A204.1 (cell line): ENCODE measurements around the gene RETREG3.
"Not testable (repeated sequence)": the region's sequence is repeated elsewhere in the genome, so short reads cannot be mapped to it uniquely, and the experiment has no call there.

Experiments
- FAIRE-seq: peaks from 2 replicates; lab custom pipeline; 2012; peaks lifted over from hg19 to GRCh38; lab: Jason Lieb, UNC

RETREG3 gene

DNA sequence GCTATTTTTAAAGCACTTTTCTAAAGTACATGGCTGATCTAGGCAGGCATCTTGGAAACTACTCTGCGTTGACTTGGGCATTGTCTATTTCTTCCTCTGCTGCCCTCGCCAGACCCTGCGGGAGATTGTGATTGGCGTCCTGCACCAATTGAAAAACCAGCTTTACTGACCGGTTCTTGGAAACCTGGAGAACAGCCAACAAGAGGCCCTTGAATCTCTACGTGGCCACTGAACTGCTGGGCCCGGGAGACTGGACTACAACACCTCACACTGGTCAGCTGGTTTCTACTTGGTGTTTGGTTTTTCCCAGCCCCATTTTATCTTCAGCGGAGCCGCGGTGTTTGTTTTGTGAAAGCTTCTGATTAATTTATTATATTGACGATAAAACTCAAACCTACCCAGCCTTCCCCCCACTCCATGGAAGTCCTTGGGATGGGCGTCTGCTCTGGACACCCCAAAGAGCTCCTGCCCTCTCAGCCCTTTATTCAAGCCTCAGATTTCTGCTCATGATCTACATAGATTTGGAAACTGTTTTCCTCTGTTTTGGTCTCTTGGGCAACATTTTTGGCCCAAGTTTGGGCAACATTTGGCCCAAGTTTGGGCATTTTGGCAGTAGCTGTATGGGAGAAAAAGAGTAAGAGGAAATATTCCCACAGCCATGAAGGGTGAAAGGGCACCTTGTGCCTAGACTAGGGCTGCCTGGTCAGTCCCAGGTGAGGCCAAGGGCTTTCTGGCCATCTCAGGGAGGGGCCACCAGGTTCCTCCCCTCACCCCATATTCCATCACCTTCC lies 37.5 kb downstream of the RETREG3 start:
- FAIRE-seq: no peak

DNA sequence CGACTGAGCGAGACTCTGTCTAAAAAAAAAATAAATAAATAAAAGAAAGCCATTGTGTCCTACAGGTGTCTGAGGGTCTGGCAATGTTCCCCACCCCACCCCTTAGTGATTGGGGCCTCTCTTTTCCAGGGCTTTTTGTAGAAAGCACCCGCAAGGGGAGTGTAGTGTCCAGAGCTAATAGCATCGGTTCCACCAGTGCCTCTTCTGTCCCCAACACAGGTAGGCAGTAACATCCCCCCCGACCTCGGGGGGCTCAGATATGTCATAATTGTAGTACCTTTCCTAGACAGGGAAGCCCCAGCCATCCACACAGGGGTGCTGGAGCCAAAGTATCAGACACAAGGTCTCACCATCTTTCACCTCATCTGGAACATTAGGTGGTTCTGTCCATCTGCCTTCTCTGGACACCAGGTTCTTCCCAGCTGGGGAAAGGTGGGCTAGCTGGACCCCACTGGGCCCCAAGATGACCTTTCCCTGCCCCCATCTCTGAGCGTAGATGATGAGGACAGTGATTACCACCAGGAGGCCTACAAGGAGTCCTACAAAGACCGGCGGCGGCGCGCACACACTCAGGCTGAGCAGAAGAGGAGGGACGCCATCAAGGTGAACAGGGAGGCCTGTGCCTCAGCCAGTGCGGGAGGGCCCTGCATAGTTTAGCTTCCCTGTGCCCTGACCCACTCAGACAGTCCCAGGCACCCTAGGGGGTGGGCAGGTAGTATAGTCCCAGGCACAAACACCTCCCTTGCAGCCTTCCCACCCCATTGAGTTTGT lies 40.6 kb downstream of the RETREG3 start:
- no peak for FAIRE-seq

DNA sequence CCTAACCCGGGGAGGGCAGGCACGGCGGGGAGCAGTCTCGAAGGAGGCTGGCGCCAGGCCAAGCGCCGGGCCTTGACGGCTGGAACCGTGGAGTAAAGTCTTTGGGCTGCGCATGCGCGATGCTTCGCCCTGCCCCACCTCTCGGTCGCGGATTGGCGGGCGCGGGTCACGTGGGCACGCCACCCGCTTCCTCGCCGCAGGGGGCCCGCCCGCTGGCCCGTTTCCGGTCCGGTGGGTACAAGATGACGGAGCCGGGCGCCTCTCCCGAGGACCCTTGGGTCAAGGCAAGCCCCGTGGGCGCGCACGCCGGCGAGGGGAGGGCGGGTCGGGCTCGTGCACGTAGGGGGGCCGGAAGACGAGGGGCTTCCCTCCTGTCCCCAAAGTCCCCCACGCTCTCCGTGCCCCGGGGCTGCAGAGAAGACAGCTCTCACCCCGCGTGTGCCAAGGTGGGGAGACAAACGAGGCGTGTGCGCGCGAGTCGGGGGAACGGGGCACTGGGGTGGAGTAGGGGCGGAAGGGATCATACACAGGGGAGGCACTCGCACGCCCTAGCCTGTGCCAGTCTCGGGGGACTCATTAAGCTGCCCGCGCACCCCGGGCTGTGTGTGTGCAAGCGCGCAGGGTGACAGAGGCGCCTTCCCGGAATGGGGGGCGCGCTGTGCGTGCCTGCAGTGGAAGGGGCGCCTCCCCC lies 42.1 kb downstream of the RETREG3 start, which contains the start of gene MLX:
Gene MLX (plus strand): TSS at position 218 of the 691 bp plus-strand sequence. CDS start 25 bp downstream, at position 243.
- no peak for FAIRE-seq

DNA sequence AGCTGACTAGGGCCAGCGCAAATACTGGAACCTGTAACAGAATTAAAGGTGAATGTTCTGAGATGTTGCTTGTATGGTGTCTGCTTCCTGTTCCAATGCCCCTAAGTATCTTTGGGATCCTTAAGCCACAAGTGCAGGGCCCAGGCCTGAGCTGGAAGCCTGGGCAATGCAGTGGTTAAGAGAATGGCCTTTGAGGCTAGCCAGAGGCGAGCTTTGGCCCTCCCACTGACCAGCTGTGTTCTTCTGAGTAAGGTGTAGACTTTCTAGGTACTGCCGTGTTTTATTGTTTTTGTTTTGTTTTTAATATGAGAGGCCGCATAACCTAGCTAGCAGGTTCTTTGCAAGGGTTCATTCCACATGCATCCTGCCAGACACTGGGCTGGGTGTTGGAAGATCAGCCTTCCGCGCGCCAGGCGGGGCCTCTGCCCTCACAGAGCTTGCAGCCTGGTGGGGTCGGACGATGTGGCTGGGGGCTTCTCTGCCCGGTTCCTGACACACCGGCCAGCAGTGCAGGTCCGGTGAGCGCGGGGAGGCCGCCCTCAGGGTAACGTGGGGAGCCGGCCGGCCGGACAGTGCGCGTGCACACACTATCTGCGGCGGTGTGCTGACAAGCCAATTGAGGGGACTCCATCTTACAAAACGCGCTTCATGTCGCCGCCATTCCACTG lies 42.8 kb downstream of the RETREG3 start:
- FAIRE-seq: no peak

DNA sequence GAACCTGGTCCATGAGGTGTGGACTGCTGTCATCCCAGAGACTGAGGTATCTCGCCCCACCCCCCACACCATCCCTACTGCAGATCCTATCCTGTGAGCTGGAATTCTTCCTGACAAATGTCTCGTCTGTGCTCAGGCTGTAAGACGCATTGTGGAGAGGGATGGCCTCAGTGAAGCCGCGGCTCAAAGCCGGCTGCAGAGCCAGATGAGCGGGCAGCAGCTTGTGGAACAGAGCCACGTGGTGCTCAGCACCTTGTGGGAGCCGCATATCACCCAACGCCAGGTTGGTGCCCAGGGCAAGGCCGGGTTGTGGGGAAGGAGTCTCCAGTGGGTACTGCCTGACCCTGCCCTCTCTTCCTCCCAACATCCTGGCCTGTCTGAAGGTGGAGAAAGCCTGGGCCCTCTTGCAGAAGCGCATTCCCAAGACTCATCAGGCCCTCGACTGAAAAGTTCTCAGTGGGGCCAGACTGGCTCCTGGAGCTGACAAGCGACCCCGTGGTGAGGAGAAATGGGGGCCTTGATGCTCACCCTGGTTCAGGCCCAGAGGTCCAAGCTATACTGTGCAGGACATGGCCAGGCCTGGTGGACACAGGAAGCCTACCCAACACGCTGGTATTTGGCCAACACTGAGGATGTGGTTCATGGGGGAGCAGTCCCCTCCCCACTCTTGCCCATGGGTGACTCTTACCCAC lies 43.5 kb downstream of the RETREG3 start:
- no peak for FAIRE-seq

DNA sequence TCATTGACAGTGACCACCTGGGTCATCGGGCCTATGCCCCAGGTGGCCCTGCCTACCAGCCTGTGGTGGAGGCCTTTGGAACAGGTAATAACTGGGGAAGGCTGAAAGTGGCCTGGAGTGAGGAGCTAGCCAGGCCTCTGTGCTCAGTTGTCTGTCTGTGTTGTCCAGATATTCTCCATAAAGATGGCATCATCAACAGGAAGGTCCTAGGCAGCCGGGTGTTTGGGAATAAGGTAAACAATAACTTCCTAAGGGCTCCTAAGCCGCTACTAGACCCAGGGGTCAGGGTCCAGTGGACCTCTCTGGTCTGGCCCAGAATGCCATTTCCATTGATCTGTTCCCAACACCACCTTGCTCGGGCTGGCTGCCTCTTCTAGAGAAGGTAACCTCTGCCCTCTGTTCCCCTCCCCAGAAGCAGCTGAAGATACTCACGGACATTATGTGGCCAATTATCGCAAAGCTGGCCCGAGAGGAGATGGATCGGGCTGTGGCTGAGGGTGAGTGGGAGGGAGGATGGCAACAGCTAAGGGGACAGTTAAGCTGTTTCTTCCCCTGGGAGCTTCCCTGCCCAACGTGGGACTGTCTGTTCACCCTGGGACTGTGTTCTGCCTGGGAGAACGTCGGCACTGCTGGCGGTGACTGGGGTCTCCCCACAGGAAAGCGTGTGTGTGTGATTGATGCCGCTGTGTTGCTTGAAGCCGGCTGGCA lies 44.2 kb downstream of the RETREG3 start:
- no peak for FAIRE-seq

DNA sequence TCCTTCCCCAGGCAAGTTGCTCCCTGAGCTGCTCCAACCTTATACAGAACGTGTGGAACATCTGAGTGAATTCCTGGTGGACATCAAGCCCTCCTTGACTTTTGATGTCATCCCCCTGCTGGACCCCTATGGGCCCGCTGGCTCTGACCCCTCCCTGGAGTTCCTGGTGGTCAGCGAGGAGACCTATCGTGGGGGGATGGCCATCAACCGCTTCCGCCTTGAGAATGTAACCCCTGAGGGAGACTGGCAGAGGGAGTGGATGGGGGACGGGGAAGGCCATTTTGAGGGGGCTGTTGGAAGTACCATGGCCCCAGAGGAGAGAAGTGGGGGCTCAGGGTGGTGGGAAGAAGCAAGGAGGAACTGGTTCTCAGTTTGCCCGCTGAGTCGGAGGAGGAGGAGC lies 45.2 kb downstream of the RETREG3 start:
- FAIRE-seq: no peak

DNA sequence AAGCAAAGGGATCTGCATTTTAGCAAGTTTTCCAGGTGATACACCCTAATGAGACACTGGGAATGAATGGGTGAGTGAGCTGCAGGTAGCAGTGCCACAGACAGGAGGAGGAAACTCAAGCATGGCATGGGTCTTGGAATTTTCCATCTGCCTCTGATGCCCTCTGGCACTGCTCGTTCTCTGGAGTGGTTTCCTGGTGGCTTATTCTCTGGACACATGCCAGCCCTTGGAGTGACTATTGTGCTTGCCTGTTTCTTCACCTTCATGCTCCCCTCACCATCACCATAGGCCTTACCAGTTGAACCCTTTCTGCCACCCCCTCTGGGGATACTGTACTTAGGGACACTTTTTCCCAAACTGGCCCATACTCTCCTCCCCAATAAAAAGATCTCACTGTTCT lies 45.6 kb downstream of the RETREG3 start:
- FAIRE-seq: no peak

DNA sequence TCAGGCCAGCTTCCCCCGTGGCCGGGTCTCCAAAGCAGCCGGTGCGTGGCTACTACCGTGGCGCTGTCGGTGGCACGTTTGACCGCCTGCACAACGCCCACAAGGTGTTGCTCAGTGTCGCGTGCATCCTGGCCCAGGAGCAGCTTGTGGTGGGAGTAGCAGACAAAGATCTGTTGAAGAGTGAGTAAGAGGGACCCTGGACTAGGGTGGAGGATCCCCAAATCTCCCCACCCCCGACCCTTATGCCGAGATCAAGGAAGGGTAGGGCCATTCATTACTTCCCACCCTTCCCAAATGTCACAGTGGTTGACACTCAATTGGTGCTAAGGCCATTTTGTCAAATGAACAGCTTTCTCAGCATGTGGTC lies 46.0 kb downstream of the RETREG3 start:
- FAIRE-seq: no peak

DNA sequence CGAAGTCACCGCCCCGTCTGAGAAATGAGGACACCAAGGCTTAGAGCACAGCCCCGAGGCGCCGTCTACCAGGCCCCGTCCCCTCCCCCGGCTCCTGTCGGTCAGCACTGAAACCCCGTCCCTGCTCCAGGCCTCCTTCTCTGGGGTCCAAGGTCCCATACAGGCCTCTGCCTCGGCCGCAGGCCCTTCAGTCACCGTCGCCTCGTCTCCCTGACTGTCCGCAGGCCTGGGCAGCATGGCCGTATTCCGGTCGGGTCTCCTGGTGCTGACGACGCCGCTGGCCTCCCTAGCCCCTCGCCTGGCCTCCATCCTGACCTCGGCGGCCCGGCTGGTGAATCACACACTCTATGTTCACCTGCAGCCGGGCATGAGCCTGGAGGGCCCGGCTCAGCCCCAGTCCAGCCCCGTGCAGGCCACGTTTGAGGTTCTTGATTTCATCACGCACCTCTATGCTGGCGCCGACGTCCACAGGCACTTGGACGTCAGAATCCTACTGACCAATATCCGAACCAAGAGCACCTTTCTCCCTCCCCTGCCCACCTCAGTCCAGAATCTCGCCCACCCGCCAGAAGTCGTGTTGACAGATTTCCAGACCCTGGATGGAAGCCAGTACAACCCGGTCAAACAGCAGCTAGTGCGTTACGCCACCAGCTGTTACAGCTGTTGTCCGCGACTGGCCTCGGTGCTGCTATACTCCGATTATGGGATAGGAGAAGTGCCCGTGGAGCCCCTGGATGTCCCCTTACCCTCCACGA lies 46.6 kb downstream of the RETREG3 start:
- no peak for FAIRE-seq

DNA sequence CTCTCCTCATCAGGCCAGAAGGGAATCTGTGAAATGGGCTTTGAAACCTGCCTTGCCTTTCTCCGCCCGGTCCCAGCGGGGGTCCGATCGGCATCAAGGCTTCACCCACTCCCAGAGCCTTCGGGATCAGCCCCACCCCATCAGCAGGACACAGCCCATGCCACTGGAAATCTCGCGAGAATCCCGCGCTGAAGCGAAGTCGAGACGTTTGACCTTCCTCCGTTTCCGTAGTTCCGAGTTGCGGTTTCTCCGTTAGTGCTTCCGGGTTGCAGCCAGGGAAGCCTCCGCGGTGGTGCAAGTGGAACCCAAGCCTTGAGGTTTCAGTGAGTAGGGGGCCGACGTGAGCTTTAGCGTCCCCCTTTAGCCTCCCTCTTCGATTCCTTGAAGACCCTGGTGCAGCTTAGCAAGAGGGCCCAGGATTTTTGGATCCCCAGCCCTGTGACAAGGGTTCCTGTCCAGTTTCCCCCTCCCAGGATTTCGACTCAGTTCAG lies 47.2 kb downstream of the RETREG3 start, which contains the start of gene COASY:
Gene COASY (plus strand): TSS at position 252 of the 491 bp plus-strand sequence. CDS start 475 bp downstream, outside the sequence.
- FAIRE-seq: no peak

DNA sequence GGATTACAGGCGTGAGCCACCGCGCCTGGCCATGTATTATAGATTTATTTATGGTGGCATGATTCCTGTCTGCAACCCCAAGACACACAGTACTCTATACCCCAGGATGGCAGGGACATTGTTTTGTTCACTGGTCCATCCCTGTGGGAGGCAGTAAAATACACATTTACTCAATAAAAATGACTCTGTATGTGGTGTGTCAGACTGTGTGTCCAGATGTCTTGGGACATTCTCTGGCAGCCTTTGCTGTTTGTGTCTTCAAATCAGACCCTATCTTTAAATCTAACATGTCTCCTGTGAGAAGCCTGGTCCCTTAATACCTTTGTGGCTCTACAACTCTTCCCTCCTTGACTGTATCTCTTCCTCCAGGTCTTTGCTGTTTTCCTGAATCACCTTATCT lies 48.9 kb downstream of the RETREG3 start:
- no peak for FAIRE-seq

DNA sequence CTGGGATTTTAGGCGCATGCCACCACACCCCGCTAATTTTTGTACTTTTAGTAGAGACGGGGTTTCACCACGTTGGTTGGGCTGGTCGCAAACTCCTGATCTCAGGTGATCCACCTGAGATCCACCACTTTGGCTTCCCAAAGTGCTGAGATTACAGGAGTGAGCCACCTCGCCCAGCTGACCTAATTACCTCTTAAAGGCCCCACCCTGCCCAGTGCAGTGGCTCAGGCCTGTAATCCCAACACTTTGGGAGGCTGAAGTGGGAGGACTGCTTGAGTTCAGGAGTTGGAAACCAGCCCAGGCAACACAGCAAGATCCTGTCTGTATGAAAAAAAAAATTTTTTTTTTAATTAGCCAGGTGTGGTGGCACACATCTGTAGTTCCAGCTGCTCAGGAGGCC lies 50.1 kb downstream of the RETREG3 start:
- FAIRE-seq: no peak

DNA sequence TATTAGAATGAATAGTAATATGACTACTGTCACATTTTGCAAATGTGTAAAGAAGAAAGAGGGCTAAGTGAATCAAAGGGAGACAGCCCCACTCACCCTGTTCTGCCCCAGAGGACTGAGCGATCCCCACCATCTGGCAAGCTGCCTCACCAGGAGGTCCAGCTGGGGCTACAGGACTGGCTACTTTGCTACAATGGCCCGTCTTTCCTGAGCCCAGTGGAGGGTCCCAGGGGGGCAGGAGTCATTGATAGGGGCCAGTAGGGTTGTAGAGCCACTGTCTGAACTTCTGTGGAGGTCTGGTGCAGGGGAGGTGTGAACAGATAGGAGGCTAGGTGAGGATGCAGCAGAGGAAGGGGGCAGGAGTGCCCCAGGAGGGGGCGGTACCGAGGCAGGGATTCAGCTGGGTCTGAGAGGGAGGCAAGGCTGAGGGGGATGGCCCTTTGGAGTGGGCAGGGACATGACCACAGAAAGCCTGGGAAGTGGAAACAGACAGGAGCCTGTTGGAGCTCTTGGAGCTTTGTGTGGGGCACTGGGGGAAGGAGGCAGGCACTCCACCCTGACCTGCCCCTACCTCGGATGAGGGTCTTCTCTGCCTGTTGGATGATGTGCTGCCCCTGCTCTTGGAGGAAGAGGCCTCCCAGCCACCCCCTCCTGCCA lies 53.1 kb downstream of the RETREG3 start:
- not testable (repeated sequence) for FAIRE-seq

DNA sequence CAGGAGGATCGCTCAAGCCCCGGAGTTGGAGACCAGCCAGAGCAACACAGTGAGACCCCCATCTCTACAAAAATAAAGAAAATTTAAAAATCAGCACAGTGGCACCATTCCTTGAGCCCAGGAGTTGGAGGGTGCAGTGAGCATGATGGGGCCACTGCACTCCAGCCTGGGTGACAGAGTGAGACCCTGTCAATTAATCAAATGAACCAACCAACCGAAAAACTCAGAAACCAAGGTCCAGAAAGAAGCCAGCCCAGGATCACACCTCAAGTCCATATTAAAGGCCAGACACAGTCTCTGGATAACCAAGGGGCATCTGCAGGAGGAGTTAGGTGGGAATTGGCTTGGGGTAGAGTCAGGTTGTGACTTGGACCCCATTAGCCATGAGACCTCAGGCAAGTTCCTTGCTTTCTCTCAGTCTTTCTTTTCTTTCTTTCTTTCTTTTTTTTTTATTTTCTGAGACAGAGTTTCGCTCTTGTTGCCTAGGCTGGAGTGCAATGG lies 54.0 kb downstream of the RETREG3 start:
- no peak for FAIRE-seq

DNA sequence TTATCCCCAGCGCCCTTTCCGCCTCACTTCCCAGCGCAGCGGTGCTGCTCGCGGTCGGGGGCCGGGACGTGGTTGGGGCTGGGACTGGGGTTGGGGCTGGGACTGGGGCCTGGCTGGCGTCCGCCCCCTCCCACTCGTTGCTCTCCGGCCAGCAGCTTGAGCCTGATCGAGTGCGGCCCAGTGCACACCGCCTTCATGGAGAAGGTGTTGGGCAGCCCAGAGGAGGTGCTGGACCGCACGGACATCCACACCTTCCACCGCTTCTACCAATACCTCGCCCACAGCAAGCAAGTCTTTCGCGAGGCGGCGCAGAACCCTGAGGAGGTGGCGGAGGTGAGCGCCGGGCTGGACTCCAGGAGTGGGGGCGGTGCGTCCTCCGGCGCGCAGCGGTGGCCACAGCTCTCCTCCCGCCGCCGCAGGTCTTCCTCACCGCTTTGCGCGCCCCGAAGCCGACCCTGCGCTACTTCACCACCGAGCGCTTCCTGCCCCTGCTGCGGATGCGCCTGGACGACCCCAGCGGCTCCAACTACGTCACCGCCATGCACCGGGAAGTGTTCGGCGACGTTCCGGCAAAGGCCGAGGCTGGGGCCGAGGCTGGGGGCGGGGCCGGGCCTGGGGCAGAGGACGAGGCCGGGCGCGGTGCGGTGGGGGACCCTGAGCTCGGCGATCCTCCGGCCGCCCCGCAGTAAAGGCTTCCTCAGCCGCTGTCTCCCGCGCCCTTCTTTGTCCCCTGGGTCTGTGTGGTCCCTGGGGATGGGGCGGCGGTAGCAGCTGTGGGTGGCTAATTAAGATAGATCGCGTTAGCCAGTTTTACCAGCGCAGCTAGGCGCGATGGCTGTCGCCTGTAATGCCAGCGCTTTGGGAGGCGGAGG lies 54.7 kb downstream of the RETREG3 start:
- no peak for FAIRE-seq

DNA sequence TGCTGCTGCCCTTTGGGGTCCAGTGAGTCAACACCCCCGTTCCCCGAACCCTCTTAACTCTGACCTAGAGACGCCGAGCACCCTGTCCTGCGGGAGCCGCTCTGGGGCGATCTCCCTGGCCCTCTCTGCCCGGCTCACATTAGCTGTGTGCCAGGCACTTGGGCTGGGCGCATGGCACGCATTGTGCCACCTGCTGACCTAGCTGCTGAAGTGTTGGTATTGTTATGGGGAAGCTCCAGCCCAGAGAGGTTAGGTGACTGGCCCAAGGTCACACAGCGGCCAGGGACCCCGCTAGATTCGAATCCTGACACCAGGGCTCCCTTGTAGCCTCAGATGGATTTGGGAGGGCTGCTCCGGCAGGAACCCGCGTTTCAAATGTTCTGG lies 55.3 kb downstream of the RETREG3 start:
- FAIRE-seq: no peak

DNA sequence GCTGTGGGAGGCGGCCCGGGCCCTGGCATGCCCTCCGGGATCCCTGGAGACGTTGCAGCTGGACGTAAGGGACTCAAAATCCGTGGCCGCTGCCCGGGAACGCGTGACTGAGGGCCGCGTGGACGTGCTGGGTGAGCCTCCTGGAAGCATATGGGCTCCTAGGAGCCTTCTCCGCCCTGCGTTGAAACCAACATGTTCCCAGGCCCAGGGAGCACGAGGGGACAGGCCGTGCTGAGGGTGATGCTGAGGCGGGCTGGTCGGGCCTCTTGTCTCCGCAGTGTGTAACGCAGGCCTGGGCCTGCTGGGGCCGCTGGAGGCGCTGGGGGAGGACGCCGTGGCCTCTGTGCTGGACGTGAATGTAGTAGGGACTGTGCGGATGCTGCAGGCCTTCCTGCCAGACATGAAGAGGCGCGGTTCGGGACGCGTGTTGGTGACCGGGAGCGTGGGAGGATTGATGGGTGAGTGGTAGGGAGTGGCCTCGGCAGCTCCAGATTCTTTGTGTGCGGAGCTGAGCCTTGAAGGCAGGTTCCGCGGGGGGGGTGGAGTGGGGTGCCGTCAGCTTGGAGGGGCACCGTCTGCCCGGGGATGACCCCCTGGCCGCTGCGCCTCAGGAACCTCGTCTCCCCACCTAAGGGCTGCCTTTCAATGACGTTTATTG lies 55.9 kb downstream of the RETREG3 start:
- no peak for FAIRE-seq
